Lower lobe of right lung (tissue), 2 donors: ENCODE data around the gene IDI1. TPM values are rescaled to one million over a fixed set of nuclear protein-coding genes. Genes with fewer than 3 reads are reported as not detected.
"Not testable (repeated sequence)": the region's sequence is repeated elsewhere in the genome, so short reads cannot be mapped to it uniquely, and the experiment has no call there.

Source experiments
- ATAC-seq, 2 donors: fragments of 200-7000 bp; cut with Tn5 transposase; one replicate each; pipeline ENCODE4 v1.9.1; 2020 to 2022; ENCODE audit warnings: mild to moderate bottlenecking in 2 of 2, moderate library complexity in 2 of 2
- DNase-seq: peaks from one replicate; pipeline ENCODE4 v3.0.0-alpha.2; 2020
- H3K27ac ChIP-seq: fragments of 200-600 bp; one replicate; pipeline ENCODE4 v1.8.0; 2022
- H3K27me3 ChIP-seq: fragments of 200-600 bp; one replicate; pipeline ENCODE4 v1.8.0; 2022; ENCODE audit warnings: low read depth
- H3K36me3 ChIP-seq: fragments of 200-600 bp; one replicate; pipeline ENCODE4 v1.8.0; 2022; ENCODE audit warnings: mild to moderate bottlenecking
- H3K4me1 ChIP-seq: fragments of 200-600 bp; one replicate; pipeline ENCODE4 v1.8.0; 2022
- H3K4me3 ChIP-seq: fragments of 200-600 bp; one replicate; pipeline ENCODE4 v1.8.0; 2022; ENCODE audit warnings: mild to moderate bottlenecking
- H3K9me3 ChIP-seq: fragments of 200-600 bp; one replicate; pipeline ENCODE4 v1.8.0; 2022
- CTCF ChIP-seq: fragments of 200-600 bp; IDR thresholded peaks from one replicate; pipeline ENCODE4 v1.8.0; 2022; ENCODE audit warnings: antibody characterized with exemption, mild to moderate bottlenecking
- intact Hi-C: fragments of 100-400 bp; cut with DNase I; formaldehyde crosslinking; loops from one replicate; pipeline ENCODE4 v1.11.0; 2022
- total RNA-seq: library from RNA; stranded (reverse); fragmentation: NEBNext Ultra II Directional; extraction: Animal tissue kit (Norgen Biotek cat#: 25700); gene quantifications from one replicate; pipeline ENCODE4 v1.2.1, GENCODE V29; 2021
- donor health status: DM: no; HTN: yes; CAD: no; lungs with severe emphysema.

The IDI1 gene
- total RNA-seq, 1 donor from 2014 or later = 49.5 TPM

- intact Hi-C loops = no loop called here
- Histone ChIP-seq H3K4me1 (no peaks in the 10 kb centered on the region), H3K36me3 (peaks cover 94% of the 10 kb centered on the region), H3K27ac (no peak overlapping the region), H3K27me3 (no peaks in the 10 kb centered on the region), H3K9me3 (no peaks in the 10 kb centered on the region), H3K4me3 (no peak overlapping the region)
- ATAC-seq (no peak), DNase-seq (no peak)
- TF ChIP-seq CTCF = no peak
These were observed 38.2 kb downstream of the IDI1 start for GRCh38 chr10:1010703-1011102.

- peaks cover 97% of the 10 kb centered on the region for H3K36me3 ChIP-seq
- H3K27me3 ChIP-seq, H3K4me1 ChIP-seq, ATAC-seq, H3K4me3 ChIP-seq, DNase-seq, H3K9me3 ChIP-seq, intact Hi-C loops, H3K27ac ChIP-seq: not testable (repeated sequence)
These were observed 39.0 kb downstream of the IDI1 start for GRCh38 chr10:1009947-1010346.

GRCh38 chr10:1009071-1009494 lies 39.8 kb downstream of the IDI1 start:
- Histone ChIP-seq H3K27me3 (no peaks in the 10 kb centered on the region), H3K27ac (no peak overlapping the region), H3K9me3 (no peaks in the 10 kb centered on the region), H3K4me3 (no peak overlapping the region), H3K4me1 (no peaks in the 10 kb centered on the region), H3K36me3 (peaks cover 97% of the 10 kb centered on the region)
- TF ChIP-seq CTCF = no peak
- ATAC-seq (no peak), DNase-seq (no peak)
- intact Hi-C loops = no loop called here

- DNase-seq (no peak), ATAC-seq (no peak)
- Histone ChIP-seq H3K27ac (no peak overlapping the region), H3K36me3 (peaks cover 99% of the 10 kb centered on the region), H3K27me3 (no peaks in the 10 kb centered on the region), H3K9me3 (peaks cover 7% of the 10 kb centered on the region), H3K4me3 (no peak overlapping the region), H3K4me1 (no peaks in the 10 kb centered on the region)
- no peak for TF ChIP-seq CTCF
- intact Hi-C loops = no loop called here
These were observed 41.3 kb downstream of the IDI1 start for GRCh38 chr10:1007583-1007982.

- no peaks in the 10 kb centered on the region for H3K27me3 ChIP-seq
- H3K4me1 ChIP-seq = no peaks in the 10 kb centered on the region
- H3K27ac ChIP-seq = no peak overlapping the region
- DNase-seq (no peak), ATAC-seq (no peak)
- no peak overlapping the region for H3K4me3 ChIP-seq
- intact Hi-C loops = no loop called here
- H3K9me3 ChIP-seq = peaks cover 15% of the 10 kb centered on the region
- peaks cover 99% of the 10 kb centered on the region for H3K36me3 ChIP-seq
- no peak for TF ChIP-seq CTCF
These were observed 42.3 kb downstream of the IDI1 start for GRCh38 chr10:1006573-1006972.

GRCh38 chr10:1003884-1004670 lies 44.8 kb downstream of the IDI1 start:
- no peaks in the 10 kb centered on the region for H3K4me1 ChIP-seq
- TF ChIP-seq CTCF = no peak
- intact Hi-C loops = no loop called here
- DNase-seq = no peak
- ATAC-seq = no peak
- H3K27me3 ChIP-seq = no peaks in the 10 kb centered on the region
- peaks cover 15% of the 10 kb centered on the region for H3K9me3 ChIP-seq
- H3K36me3 ChIP-seq = peaks cover 100% of the 10 kb centered on the region
- no peak overlapping the region for H3K4me3 ChIP-seq
- H3K27ac ChIP-seq = no peak overlapping the region
